GM12878 (cell line): ENCODE results near the gene A3GALT2.

ENCODE experiments used
- CEBPB ChIP-seq, 2 experiments: fragments of 150-350 bp in 1 of 2; IDR thresholded peaks; 2 replicates each; pipeline ENCODE4 v1.6.1; 2012 to 2014; ENCODE audit warnings: low read depth in 2 of 2, low read length in 2 of 2, borderline replicate concordance in 1 of 2, inconsistent platforms in 1 of 2
- CHD1 ChIP-seq: IDR thresholded peaks from 2 replicates; pipeline ENCODE4 v1.6.1; 2012; ENCODE audit warnings: low read depth, low read length, improper control_type of control experiment
- CREM ChIP-seq: IDR thresholded peaks from 2 replicates; pipeline ENCODE4 v1.6.1; 2014; ENCODE audit warnings: antibody characterized with exemption, low read depth
- CTCF ChIP-seq, 3 experiments: IDR thresholded peaks in 2 of 3; conservative IDR thresholded peaks in 1 of 3; 2 replicates each; pipeline ENCODE4 v1.5.1; 2011; ENCODE audit warnings: low read depth in 3 of 3, low read length in 3 of 3, mild to moderate bottlenecking in 3 of 3, control low read depth in 2 of 3, moderate library complexity in 2 of 3, inconsistent platforms in 1 of 3, mixed read lengths in 1 of 3; ENCODE audit not compliant: control insufficient read depth in 2 of 3, insufficient read depth in 1 of 3; ENCODE audit errors: extremely low read depth in 1 of 3
- EP300 ChIP-seq, 2 experiments: fragments of 150-350 bp in 1 of 2; IDR thresholded peaks; 2 replicates each; pipeline ENCODE4 v1.6.1; 2011 to 2012; ENCODE audit warnings: low read depth in 2 of 2, low read length in 2 of 2, borderline replicate concordance in 1 of 2, improper control_type of control experiment in 1 of 2, inconsistent platforms in 1 of 2; ENCODE audit not compliant: control insufficient read depth in 1 of 2
- EZH2 ChIP-seq: IDR thresholded peaks from 2 replicates; pipeline ENCODE4 v1.6.1; 2012; ENCODE audit warnings: low read depth, mild to moderate bottlenecking, control low read depth, inconsistent platforms, low read length, borderline replicate concordance; ENCODE audit not compliant: control insufficient read depth
- MYC ChIP-seq: IDR thresholded peaks from 2 replicates; pipeline ENCODE4 v1.6.1; 2011; ENCODE audit warnings: mild to moderate bottlenecking, low read length, moderate library complexity, inconsistent platforms; ENCODE audit not compliant: insufficient read depth, insufficient replicate concordance, insufficient read length, severe bottlenecking
- NR2F1 ChIP-seq: fragments of 450-650 bp; conservative IDR thresholded peaks from 2 replicates; pipeline ENCODE4 v1.6.1; 2017; ENCODE audit warnings: mild to moderate bottlenecking
- POLR2AphosphoS5 ChIP-seq: IDR thresholded peaks from 2 replicates; pipeline ENCODE4 v1.6.1; 2011; ENCODE audit warnings: mild to moderate bottlenecking, low read length, inconsistent platforms
- REST ChIP-seq: IDR thresholded peaks from 2 replicates; pipeline ENCODE4 v1.6.1; 2012; ENCODE audit warnings: mild to moderate bottlenecking, low read depth, low read length
- ZNF217 ChIP-seq: fragments of 450-650 bp; IDR thresholded peaks from 2 replicates; pipeline ENCODE4 v1.6.1; 2017; ENCODE audit warnings: antibody characterized with exemption, mild to moderate bottlenecking
- ZNF24 ChIP-seq: fragments of 450-650 bp; IDR thresholded peaks from 2 replicates; pipeline ENCODE4 v1.6.1; 2017; ENCODE audit warnings: antibody characterized with exemption, mild to moderate bottlenecking
- ZNF274 ChIP-seq: IDR thresholded peaks from one replicate; pipeline ENCODE4 v1.8.0; 2011; ENCODE audit not compliant: insufficient read length, insufficient read depth
- TF ChIP-seq, protein P1 (sequence below): fragments of 450-650 bp; IDR thresholded peaks from 2 replicates; pipeline ENCODE4 v1.6.1; 2017; ENCODE audit warnings: antibody characterized with exemption, mild to moderate bottlenecking, moderate library complexity

GRCh38 chr1:33299461-33300155, 21.3 kb downstream of the A3GALT2 start:
- TF ChIP-seq CEBPB (IDR thresholded peaks at IDR 0.05; ENCODE audit: borderline replicate concordance in 1 of 2, low read depth in 2 of 2, low read length in 2 of 2) (no peak), NR2F1 (no peak), CREM (no peak), ZNF24 (no peak), CTCF (IDR thresholded peaks at IDR 0.05 in 2 of 3, conservative IDR thresholded peaks at IDR 0.05 in 1 of 3; ENCODE audit: control insufficient read depth in 2 of 3, extremely low read depth in 1 of 3, insufficient read depth in 1 of 3, low read depth in 3 of 3, low read length in 3 of 3) (no peak), MYC (no peak), CHD1 (no peak), EZH2 (no peak), ZNF217 (no peak), EP300 (IDR thresholded peaks at IDR 0.05; ENCODE audit: borderline replicate concordance in 1 of 2, control insufficient read depth in 1 of 2, low read depth in 2 of 2, low read length in 2 of 2) (no peak), POLR2AphosphoS5 (no peak), REST (no peak), ZNF274 (no peak)
- TF ChIP-seq, protein P1, sequence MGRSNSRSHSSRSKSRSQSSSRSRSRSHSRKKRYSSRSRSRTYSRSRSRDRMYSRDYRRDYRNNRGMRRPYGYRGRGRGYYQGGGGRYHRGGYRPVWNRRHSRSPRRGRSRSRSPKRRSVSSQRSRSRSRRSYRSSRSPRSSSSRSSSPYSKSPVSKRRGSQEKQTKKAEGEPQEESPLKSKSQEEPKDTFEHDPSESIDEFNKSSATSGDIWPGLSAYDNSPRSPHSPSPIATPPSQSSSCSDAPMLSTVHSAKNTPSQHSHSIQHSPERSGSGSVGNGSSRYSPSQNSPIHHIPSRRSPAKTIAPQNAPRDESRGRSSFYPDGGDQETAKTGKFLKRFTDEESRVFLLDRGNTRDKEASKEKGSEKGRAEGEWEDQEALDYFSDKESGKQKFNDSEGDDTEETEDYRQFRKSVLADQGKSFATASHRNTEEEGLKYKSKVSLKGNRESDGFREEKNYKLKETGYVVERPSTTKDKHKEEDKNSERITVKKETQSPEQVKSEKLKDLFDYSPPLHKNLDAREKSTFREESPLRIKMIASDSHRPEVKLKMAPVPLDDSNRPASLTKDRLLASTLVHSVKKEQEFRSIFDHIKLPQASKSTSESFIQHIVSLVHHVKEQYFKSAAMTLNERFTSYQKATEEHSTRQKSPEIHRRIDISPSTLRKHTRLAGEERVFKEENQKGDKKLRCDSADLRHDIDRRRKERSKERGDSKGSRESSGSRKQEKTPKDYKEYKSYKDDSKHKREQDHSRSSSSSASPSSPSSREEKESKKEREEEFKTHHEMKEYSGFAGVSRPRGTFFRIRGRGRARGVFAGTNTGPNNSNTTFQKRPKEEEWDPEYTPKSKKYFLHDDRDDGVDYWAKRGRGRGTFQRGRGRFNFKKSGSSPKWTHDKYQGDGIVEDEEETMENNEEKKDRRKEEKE = no peak
